ENCODE data around the gene WDR36.

WDR36 gene

DNA sequence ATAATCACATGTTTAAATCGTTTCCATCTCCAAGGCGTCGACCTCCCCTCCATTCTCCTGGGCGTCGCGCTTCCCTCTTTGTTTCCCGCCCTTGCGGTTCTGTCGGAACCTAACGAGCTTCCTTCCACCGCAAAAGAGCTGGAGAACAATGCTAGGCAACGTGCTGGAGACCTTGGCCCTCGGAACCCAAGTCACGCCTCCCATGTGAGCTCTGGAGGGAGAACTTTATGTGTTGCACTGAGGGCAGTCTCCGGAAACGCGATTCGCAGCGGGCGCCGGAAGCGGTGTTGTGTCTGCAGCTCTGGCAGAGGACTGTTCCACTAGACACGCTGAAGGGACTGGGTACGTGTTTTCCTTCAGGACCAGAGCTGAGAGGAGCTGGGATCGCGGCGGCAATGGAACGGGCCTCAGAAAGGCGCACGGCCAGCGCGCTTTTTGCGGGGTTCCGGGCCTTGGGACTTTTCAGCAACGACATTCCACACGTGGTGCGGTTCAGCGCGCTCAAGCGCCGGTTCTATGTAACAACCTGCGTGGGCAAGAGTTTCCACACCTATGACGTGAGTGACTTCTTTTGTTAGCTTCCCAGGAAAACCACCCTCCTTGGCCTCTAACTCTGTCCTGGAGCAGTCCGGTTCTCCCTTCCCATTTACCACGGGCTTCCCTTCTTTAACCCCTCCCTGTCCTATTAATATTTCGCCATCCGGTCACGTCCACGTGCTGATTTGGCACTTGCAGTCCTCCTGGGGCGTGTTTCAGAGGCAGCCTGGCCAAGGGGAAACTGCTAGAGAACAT is at the start of gene WDR36:
TSS of gene WDR36 (plus strand) at position 287 of the 792 bp plus-strand sequence. CDS start at position 396, 109 bp downstream.
- peak; percentile 80 for DNase-seq

DNA sequence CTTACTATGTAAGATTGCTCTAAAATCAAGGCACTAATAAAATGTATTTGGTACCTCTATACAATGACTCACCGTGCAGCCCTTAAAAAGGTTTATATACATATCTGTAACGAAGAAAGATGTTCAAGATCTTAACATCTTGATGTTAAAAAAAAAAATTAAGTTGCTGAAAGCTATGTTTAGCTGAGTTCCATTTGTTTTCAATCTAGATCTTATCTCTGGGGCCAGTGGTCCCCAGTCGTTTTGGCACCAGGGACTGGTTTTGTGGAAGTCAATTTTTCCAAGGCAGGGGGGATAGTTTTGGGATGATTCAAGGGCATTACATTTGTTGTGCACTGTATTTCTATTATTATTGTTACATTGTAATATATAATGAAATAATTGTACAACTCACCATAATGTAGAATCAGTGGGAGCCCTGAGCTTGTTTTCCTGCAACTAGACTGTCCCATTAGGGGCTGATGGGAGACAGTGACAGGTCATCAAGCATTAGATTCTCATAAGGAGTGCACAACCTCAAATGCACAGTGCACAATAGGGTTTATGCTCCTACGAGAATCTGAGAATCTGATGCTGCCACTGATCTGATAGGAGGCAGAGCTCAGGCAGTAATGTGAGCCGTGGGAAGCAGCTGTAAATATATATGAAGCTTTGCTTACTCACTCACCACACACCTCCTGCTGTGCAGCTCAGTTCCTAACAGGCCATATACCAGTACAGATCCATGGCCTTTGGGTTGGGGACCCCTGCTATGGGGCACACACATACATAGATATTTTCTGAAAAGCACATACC is 48.2 kb upstream of the WDR36 start:
- DNase-seq = peak; percentile 8

DNA sequence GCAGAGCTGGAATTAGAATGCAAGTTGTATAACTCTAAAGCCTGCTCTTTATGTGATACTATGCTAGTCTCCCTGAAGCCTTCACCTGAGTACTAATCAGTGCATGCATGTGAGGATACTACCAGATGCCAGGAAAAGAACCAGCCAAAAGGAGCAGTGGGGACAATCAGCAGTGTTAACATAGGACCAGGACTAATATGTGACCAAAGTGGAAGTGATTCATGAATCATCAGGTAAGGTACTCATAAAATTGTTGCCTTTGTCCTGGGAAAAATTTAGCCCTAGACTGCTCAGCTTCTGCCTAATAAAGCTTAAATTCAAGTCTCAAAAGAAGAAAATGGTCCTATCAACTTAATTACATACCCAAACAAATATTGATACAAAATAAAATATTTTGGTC is 34.1 kb upstream of the WDR36 start:
- no peak for DNase-seq

DNA sequence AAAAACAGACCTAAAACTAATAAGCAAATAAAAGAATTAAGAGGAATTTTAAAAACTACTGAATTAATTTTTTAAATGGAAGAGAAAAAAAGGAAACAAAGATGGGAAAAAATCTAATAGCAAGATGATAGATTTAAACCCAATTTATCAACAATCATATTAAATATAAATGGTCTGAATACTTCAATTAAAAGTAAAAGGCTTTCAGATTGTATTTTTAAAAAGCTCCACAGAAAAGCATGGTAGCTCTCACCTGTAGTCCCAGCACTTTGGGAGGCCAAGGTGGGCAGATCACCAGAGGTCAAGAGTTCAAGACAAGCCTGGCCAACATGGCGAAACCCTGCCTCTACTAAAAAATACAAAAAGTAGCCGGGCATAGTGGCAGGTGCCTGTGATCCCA is 32.0 kb upstream of the WDR36 start:
- DNase-seq = no peak

DNA sequence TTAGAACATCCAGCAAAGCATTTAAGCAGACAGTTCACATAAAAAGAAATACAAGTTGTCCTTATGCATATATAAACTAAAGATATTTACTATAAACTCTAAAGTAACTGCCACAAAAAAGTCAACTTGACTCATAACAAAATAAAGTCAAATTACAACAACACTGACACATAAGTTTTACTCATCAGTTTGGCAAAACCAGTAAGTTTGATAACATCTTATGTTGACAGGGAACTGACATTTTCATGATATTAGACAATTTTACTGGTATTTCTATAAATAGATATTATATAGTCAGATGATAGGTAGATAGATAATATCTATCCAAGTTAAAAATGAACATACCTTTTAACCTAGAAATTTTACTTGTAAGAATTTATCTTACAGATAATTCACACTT is 30.5 kb upstream of the WDR36 start:
- no peak for DNase-seq

DNA sequence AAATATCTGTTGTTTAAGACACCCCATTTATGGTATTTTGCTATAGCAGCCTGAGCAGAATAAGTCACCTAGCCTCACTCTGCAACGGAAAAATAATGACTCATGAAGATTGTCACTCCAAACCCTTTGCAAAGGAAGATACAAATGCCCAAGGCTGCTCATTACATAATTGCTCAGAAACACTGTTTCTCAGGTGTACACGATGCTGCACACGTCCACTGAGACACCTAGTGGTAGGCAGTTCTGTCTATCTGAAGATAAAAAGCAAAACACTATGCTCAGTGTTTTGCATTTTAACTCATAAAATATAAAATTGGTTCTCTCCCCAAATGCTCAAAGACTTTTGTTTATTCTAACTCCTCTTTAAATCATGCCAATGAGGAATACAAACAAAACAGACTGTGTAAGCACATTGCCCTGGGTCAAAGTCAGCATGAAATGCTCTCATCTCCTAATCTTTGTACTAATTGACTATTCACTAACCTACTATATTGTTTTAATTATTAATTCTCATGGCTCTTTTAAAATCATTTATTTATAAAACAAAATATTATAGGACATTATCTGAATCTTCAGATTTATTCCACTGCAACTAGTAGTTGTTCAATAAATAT is 28.3 kb upstream of the WDR36 start:
- DNase-seq = no peak

DNA sequence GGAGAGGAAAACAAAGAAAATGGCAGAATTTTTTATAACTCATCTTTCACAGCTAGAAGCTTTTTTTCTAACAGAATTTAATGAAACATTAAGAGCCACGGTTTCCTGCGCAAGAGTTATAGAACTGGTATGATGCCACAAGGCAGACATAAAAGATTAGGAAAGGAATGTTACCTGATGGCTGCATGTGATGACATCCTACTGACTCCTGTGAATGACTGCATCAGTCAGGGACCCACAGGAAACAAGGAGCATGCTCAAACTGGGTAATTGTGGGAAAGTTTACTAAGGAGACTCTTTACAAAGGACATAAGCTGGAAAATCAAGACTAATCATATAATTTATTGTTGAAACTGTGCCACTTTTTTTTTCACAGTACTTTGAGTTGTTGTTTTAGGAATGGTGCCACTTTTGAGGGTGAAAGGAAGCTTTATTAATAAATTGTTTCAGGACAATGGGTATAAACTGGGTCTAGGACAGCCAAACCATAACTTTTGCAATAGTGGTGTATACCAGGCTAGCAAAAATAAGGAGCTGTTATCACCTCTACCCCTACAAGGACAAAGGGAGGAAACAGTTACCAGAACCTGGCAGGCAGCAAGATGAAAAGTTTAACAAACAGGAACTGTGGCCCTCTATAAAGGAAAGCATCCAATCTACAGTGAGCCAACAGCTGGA is 25.7 kb upstream of the WDR36 start:
- DNase-seq = no peak

DNA sequence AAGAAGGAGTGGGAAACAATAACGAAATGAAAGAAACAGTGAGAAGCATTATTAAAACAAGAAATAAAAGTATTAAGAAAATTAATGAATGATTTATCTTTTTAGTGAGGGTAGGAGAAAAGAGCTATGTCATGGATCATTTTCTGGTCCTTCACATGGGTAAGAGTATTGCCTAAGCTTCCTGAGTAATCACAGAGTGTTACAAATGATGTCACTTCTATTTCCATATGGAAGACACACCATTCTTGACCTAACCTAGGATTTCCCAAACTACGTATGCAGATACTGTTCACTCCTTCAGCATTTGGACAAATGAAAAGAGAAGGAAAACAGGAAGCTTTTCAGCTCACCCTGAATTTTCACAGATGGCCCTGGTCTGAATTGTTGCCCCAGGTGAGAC is 23.9 kb upstream of the WDR36 start:
- DNase-seq = no peak

DNA sequence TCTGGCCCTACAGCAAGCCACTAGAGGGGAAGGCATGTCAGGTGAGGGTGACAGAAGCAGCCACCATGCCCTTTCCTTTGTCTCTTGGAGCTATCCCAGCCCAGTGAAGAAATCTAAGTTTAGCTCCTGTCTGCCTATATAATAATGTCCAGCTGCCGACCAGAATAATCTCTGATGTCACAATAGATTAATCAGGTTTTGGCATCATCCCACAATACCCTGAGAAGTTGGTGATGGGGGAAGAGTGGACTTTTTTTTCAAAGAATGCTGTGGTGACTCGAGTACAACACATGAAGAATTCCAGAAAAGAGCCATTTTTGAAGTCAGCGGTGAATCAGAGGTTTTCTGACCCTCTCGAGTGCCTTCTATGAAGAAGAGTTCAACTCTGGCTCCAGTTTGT is 22.3 kb upstream of the WDR36 start:
- DNase-seq = no peak

DNA sequence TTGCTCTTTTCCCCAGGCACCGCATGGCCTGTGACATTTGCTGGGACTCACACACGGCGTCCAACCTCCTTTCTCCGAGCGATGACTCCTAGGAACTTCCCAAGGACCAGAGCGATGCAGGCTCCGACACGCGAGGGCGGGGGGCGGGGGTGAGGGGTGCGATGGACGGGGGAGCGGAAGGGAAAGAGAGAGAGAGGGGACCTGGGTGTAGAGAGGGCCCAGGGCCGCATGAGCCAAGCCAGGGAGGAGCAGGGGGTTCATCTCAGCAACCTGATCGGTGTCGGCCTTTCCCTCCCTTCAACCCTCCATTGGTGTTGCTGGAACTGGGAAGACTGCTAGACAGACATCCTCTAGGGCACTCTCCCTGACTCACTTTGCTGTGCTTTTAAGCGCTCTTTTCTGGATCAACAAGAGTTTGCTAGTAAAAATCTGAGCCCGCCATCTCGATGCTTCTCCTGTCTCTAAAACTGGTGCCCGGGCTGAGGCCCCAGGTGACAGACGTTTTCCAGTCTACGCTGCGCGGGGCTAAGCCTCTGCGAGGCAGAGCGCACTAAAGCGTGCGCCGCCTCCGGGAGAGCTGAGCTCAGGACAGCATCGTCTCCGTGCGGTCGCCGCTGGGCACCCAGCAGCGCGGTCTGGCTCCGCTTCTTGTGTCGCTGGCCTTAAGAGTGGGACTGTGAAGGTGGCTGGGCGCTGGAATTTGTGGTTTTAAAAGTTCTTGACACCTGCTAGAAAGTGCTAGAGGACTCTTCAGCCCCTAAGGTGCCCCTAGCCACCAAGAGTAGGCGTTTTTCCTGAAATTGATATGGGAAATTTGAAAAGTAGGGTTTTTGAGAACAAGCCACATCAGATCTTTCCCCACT is 21.6 kb upstream of the WDR36 start:
- no peak for DNase-seq

DNA sequence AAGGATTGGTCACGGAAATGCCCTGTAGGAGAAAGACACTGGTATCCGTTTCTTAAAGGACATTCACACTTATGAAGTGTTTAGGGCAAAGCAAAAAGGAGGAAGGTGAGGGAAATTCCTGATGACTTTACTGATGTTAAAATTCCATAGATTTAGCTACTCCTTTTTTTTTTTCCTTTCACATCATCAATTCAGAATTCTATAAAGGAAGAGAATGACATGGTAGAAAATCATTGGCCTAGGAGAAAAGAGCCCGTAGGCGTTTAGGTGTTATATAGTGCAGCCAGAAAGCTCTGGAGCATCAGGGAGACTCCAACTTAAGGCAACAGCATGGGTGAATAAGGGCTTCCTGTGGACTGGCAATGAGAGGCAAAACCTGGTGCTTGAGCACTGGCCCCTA is 20.7 kb upstream of the WDR36 start, which contains the start of gene TSLP:
TSS of gene TSLP (plus strand) at position 301 of the 400 bp plus-strand sequence. CDS start 178 bp downstream, outside the sequence.
- DNase-seq = no peak

DNA sequence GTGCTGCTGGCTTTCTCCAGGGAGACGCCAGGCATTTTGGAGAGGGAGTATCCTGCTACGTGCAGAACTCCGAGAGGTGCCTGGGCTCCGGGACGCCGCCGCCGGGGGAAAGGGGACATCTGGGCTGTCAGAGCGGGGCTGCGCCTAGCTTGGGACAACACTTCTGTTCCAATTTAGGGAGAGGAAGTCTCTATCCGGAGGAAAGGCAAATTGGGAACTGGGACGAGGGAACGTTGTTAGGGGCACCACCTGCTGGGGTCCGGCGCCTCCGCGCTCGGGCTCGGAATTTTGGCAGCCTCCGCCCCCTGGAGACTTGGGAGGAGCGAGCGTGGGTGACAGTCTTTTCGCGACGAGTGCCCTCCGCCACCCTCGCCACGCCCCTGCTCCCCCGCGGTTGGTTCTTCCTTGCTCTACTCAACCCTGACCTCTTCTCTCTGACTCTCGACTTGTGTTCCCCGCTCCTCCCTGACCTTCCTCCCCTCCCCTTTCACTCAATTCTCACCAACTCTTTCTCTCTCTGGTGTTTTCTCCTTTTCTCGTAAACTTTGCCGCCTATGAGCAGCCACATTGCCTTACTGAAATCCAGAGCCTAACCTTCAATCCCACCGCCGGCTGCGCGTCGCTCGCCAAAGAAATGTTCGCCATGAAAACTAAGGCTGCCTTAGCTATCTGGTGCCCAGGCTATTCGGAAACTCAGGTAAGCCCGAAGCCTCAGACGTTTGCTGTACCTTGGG is 19.0 kb upstream of the WDR36 start:
- no peak for DNase-seq

DNA sequence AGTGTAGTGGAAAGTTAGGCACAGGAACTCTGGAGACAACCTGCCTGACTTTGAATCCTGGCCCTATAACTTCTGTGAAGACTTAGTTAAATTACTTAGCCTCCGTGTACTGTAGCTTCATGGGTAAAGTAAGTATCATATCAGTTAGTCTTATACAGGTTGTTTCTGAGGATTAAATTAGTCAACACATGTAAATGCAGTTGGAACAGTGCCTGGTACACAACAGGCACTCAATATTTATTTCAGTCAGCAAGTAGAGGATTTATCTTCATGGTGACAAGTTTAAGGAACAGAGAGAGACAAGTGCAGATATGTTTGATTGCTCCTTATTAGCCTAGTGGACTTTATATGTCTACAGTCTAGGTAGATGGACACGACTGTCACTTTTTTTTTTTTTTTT is 17.9 kb upstream of the WDR36 start:
- no peak for DNase-seq

DNA sequence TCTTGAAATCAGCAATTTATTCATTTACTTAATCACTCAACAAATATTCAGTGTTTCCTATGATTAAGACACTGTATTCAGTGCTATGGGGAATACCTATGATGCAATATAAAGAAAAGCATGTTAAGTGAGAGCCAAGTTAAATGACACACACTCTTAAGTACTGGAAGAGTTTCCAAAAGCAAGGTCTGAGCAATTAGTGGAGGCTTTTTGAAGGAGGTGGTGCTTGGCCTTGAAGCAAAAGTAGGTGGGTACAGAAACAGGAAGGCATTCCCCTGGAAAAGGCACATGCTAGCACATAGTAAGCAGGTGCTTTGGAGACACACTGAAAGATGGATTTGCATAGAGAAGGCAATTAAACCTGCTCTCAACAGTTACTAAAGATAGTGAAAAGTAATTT is 16.6 kb upstream of the WDR36 start:
- no peak for DNase-seq

DNA sequence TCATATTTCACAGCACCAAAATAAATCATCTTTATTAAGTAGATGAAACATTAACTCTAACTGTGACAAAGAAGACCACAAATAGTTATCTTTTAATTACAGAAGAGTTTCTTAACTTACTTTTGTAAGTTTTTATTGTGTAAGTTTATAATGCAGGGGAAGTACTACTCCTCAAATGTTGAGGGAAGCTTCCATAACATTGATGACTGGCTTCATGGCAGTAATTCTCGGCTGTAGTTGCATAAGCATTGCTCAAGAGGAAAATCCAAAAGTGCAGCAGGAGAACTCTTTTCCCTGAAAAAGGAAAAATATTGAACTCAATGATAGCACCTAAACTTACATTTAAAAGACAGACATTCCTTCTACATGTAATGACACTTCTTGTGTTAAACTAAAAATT is 16.1 kb upstream of the WDR36 start:
- DNase-seq = no peak

DNA sequence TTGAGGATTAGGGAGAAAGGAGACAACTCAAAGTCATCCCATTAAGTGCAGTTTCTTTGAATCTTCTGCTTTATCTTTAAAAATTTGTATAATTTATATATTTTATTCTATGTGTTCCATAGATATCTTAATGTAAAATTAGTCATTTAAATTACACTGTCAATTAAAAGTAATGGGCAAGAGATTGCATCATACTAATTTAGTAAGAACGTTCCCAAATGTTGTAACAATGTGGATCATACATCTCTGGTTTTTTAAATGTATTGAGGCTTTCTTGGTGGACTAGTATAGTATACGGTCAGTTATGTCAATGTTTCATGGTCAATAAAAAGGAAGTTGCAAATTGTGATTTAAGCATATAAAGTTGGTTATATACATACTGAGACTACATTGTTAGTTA is 14.5 kb upstream of the WDR36 start:
- DNase-seq = no peak

DNA sequence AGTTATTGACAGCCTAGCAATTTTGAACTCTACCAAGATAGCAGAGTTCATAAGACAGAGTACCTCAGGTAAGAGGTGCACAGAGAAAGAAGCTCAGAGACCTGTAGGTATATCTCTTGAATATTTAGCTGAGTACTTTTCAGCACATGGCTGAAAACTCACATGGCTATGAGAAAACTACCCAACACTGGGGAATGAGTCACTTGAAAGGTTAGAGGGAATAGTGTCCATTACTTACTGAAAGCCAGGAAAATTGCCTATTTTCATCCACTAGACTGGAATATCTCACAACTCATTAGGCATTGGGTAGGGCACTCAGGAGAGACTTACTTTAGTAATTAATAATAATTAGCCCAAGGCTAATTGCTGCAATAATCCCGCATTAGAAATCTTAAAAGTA is 12.3 kb upstream of the WDR36 start:
- DNase-seq = no peak

DNA sequence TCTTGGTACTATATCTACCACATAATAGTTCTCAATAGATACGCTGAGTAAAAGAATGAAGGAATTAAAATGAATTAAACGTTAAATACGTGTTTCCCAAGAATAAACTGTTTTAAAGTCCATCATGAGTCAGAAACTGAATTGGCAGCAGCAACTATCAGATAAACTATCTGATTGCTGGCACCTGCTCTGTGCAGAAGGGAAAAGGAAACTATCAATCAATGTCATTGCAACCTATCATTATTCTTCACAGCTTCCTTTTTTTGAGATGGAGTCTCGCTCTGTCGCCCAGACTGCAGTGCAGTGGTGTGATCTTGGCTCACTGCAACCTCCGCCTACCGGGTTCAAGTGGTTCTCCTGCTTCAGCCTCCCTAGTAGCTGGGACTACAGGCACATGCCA is 8.8 kb upstream of the WDR36 start:
- no peak for DNase-seq

DNA sequence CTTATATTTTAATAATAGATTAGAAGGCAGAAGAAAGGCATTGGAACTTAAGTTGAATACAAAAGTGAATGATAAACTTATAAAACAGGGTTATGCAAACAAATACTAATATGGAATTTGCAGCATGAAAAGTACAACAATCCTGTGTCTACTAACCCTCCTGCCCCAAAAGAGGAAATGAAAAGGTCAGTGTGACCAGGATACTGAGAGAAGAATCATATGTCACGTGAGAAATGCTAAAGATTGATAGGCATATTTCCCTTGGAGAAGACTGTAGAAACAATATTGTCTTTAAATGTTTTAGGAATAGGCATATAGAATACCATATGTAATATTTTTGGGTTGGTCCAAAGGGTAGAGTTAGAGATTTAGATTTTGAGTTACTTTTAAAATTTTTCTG is 3.8 kb downstream of the WDR36 start:
- no peak for DNase-seq

DNA sequence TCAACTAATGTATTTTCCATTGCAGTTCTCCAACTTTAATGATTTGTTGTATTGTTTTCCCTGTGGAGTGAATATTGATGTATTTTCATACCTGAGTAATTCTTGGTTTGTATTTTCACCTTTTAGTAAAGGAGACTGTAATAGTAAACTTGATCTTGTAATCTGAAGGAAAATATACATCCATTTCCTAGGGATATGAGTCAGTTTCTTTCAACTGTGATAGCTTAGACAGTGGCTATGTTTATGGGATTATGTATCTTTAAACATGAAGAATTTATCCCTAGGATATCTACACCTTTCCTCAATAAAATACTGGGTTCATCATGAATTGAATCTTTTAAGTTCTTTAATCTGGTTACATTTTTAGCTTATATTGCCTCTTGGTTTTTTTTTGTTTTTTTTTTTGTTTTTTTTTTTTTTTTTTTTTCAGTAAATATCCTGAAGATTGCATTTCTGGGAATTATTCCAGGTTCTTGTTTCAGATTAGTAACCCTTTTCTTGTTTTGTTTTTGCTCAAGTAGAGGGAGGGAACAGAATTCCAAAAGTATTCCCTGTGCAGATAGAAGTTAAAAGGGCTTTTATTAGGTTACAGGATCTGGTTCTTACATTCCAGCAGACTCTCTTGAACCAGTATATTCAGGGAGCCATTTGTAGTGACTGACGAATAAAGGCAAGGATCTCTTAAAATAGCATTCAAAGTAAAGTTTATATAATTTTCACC is 7.1 kb downstream of the WDR36 start:
- DNase-seq = no peak

Data from T1000 (cell line).